Activated naive CD4-positive, alpha-beta T cell treated with anti-CD3 and anti-CD28 coated beads for 36 hours (primary cell): ENCODE results near the gene ZNF525. TPM values are rescaled to one million over a fixed set of nuclear protein-coding genes. Genes with fewer than 3 reads are reported as not detected.
"Not testable (repeated sequence)": the region's sequence is repeated elsewhere in the genome, so short reads cannot be mapped to it uniquely, and the experiment has no call there.

Source experiments
- CTCF ChIA-PET: fragments of 350-600 bp; sonication (Branson Sonifier 250); formaldehyde crosslinking; loops from one replicate; lab custom pipeline; 2021; ENCODE audit warnings: antibody characterized with exemption; lab: Charles Lee
- DNase-seq: peaks from one replicate; pipeline ENCODE4 v3.0.0-alpha.2; 2020
- H3K27ac Mint-ChIP-seq: one replicate; pipeline ENCODE4 v1.8.0; 2021; ENCODE audit warnings: mild to moderate bottlenecking, mixed read lengths
- H3K27me3 Mint-ChIP-seq: one replicate; pipeline ENCODE4 v1.8.0; 2021; ENCODE audit warnings: low read depth, mixed read lengths
- H3K36me3 Mint-ChIP-seq: one replicate; pipeline ENCODE4 v1.8.0; 2021; ENCODE audit warnings: low read depth, mixed read lengths
- H3K4me1 Mint-ChIP-seq: one replicate; pipeline ENCODE4 v1.8.0; 2021; ENCODE audit warnings: low read depth, mixed read lengths
- H3K4me3 Mint-ChIP-seq: one replicate; pipeline ENCODE4 v1.8.0; 2021; ENCODE audit warnings: mild to moderate bottlenecking, moderate library complexity, mixed read lengths
- H3K9me3 Mint-ChIP-seq: one replicate; pipeline ENCODE4 v1.8.0; 2021; ENCODE audit warnings: mixed read lengths
- intact Hi-C: fragments of 100-400 bp; cut with micrococcal nuclease; formaldehyde crosslinking; loops from one replicate; pipeline ENCODE4 v1.15.1; 2023
- total RNA-seq, 2 experiments: library from RNA; stranded (reverse); gene quantifications; one replicate each; pipeline ENCODE4 v1.2.3, GENCODE V29; 2021

The ZNF525 gene
- total RNA-seq, 2 experiments from 2014 or later, result 16.2 to 17.4 TPM

DNA sequence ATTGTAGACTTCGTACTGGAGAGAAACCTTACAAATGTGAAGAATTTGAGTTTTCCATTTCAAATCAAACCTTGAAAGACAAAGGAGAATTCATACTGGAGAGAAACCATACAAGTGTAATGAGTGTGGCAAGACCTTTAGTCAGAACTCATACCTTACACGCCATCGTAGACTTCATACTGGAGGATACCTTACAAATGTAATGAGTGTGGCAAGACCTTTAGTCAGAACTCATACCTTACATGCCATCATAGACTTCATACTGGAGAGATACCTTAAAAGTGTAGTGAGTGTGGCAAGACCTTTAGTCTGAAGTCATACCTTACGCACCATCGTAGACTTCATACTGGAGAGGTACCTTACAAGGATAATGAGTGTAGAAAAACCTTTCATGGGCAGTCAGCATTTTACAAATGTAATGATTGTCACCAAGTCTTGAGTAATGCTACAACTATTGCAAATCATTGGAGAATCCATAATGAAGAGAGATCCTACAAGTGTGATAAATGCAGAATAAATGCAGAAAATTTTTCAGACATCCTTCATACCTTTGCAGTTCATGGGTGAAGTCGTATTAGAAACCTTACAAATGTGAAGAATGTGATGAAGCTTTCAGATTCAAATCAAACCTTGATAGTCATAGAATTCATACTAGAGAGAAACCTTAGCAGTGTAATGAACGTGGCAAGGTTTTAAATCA is 44.1 kb downstream of the ZNF525 start:
- CTCF ChIA-PET, result no interaction called here
- no peak for DNase-seq
- no peaks in the 10 kb centered on the region for H3K27me3 Mint-ChIP-seq
- no peak overlapping the region for H3K27ac Mint-ChIP-seq
- no peaks in the 10 kb centered on the region for H3K4me1 Mint-ChIP-seq
- intact Hi-C loops, result no loop called here
- peaks cover 63% of the 10 kb centered on the region for H3K9me3 Mint-ChIP-seq
- no peak overlapping the region for H3K4me3 Mint-ChIP-seq
- peaks cover 79% of the 10 kb centered on the region for H3K36me3 Mint-ChIP-seq

GRCh38 chr19:53420520-53421315 is 55.2 kb downstream of the ZNF525 start:
- H3K4me1 Mint-ChIP-seq, DNase-seq, H3K4me3 Mint-ChIP-seq, H3K36me3 Mint-ChIP-seq, H3K27me3 Mint-ChIP-seq, H3K27ac Mint-ChIP-seq, CTCF ChIA-PET, intact Hi-C loops: not testable (repeated sequence)
- H3K9me3 Mint-ChIP-seq, result peaks cover 22% of the 10 kb centered on the region

- intact Hi-C loops, result no loop called here
- Mint-ChIP-seq H3K27ac (no peak overlapping the region), H3K4me1 (no peaks in the 10 kb centered on the region), H3K9me3 (peaks cover 11% of the 10 kb centered on the region), H3K36me3 (peaks cover 7% of the 10 kb centered on the region), H3K27me3 (peaks cover 2% of the 10 kb centered on the region), H3K4me3 (no peak overlapping the region)
- no peak for DNase-seq
- CTCF ChIA-PET, result no interaction called here
Measured at GRCh38 chr19:53422551-53422950, 57.0 kb downstream of the ZNF525 start.

GRCh38 chr19:53423074-53423473 is 57.6 kb downstream of the ZNF525 start:
- intact Hi-C loops, CTCF ChIA-PET, DNase-seq, H3K4me1 Mint-ChIP-seq, H3K27ac Mint-ChIP-seq, H3K9me3 Mint-ChIP-seq, H3K4me3 Mint-ChIP-seq, H3K27me3 Mint-ChIP-seq, H3K36me3 Mint-ChIP-seq: not testable (repeated sequence)

GRCh38 chr19:53423680-53424079 is 58.2 kb downstream of the ZNF525 start:
- DNase-seq, H3K27ac Mint-ChIP-seq, intact Hi-C loops, H3K4me3 Mint-ChIP-seq, H3K36me3 Mint-ChIP-seq, H3K9me3 Mint-ChIP-seq, H3K4me1 Mint-ChIP-seq, H3K27me3 Mint-ChIP-seq: not testable (repeated sequence)
- CTCF ChIA-PET, result interaction anchor here (0.7 kb wide), 1 partner anchor 132 kb away, joined by 3 read pairs; no protein-coding TSS in a partner anchor

GRCh38 chr19:53424968-53425597 is 59.6 kb downstream of the ZNF525 start:
- H3K36me3 Mint-ChIP-seq, result no peaks in the 10 kb centered on the region
- intact Hi-C loops, result loop anchor here (1.0 kb wide), 1 partner anchor 321 kb away; no protein-coding TSS in a partner anchor
- H3K4me3 Mint-ChIP-seq, result no peak overlapping the region
- H3K4me1 Mint-ChIP-seq, result no peaks in the 10 kb centered on the region
- H3K27me3 Mint-ChIP-seq, result peaks cover 2% of the 10 kb centered on the region
- H3K9me3 Mint-ChIP-seq, result peaks cover 2% of the 10 kb centered on the region
- peak; percentile 82 for DNase-seq
- CTCF ChIA-PET, result interaction anchor here (0.6 to 1.5 kb wide), 14 partner anchors 8 to 615 kb away, joined by 3 to 9 read pairs (median 4); no protein-coding TSS in a partner anchor
- H3K27ac Mint-ChIP-seq, result no peak overlapping the region

DNA sequence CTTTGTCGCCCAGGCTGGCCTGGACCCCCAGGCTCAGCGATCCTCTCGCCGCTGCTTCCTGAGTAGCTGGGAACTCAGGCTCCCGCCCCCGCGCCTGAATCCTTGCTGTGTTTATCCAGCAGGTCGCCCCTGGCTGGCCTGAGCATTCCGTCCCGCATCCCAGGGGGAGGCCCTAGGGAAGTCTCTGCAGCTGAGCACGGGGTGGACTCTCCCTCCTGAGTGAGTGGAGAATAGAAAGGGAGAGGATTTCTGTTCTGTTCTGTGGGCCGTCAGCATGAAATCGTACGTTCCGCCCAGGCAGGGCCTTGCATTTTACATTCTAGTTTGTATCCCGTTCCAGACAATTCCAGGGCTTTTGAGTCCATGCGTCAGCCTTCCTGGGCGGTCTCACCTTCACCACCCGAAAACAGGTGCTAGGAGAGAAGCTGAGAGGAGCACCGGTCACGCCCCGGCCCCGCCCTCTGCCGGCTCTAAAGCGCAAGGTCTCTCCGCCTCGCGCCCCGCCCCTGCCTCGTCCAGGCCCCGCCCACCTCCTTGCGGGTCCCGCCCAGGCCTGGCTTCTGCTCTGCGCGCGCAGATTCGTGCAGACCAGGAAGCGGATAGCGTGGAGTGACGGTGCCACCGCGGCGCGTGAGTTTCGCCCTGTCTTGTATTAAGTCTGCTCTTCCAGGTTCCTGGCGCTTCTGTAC is 66.0 kb downstream of the ZNF525 start, which contains the start of gene ZNF761:
ZNF761 (plus strand) TSS at position 586 of the 689 bp plus-strand sequence. CDS start 15,285 bp downstream, outside the sequence.
- CTCF ChIA-PET, result no interaction called here
- intact Hi-C loops, result loop anchor here (1.0 to 2.0 kb wide), 5 partner anchors 36 to 436 kb away; partner anchors contain the start of genes MYADM, ZNF525 and ZNF813
- peaks cover 21% of the 10 kb centered on the region for H3K4me1 Mint-ChIP-seq
- peaks cover 13% of the 10 kb centered on the region for H3K9me3 Mint-ChIP-seq
- H3K4me3 Mint-ChIP-seq, result peak within 1 kb of the TSS; percentile 83
- peak within 1 kb of the TSS; percentile 88 for H3K27ac Mint-ChIP-seq
- peak; percentile 97 for DNase-seq
- H3K27me3 Mint-ChIP-seq, result no peaks in the 10 kb centered on the region
- peaks cover 39% of the 10 kb centered on the region for H3K36me3 Mint-ChIP-seq

DNA sequence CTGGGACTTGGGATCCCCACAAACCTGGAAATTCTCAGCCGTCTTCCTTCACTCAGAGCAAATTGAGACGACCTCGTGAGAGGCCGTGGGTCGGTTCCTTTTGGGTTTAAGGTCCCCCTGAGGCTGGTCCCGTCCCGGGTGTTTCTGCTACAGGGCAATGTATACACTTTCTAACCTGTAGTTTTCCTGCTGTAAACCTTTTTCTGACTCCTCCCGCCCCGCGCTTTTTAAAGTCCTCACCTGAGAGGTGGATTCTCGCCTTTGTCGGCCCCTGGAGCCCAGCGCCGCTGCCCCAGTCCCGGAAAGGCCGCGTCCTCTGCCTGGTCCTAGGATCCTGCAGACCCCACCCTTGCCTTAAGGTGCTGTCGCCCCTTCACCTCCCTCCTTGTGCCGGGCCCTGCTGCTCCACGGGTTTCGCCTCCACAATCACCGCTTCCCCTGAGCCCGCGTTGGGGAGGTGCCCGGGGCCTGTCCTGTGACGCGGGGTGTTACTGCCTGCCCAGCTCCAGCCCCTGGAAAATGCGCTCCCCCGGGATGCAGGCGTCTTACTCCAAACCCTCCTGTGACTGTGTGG is 66.7 kb downstream of the ZNF525 start:
- DNase-seq, result peak; percentile 37
- Mint-ChIP-seq H3K27ac (peak overlapping the region; percentile 88), H3K4me1 (peaks cover 21% of the 10 kb centered on the region), H3K27me3 (no peaks in the 10 kb centered on the region), H3K4me3 (peak overlapping the region; percentile 83), H3K9me3 (peaks cover 13% of the 10 kb centered on the region), H3K36me3 (peaks cover 46% of the 10 kb centered on the region)
- intact Hi-C loops, result no loop called here
- CTCF ChIA-PET, result no interaction called here

Other genes with a start within 250 kb of the ZNF525 start
- gene ZNF415, start 232.8 kb upstream of the ZNF525 start, total RNA-seq, result 1 to 10 TPM in 1 of 2 experiments, under 1 TPM in 1; 0.74 to 1.0 TPM
- 1 to 10 TPM; 3.7 TPM for gene ZNF347, start 206.7 kb upstream of the ZNF525 start, total RNA-seq
- 1 to 10 TPM; 4.3 to 5.5 TPM for gene ZNF665, start 172.3 kb upstream of the ZNF525 start, total RNA-seq
- gene ZNF677, start 110.8 kb upstream of the ZNF525 start, total RNA-seq, result 1 to 10 TPM; 4.0 to 5.4 TPM
- gene VN1R2, start 107.4 kb upstream of the ZNF525 start, total RNA-seq, result not detected
- gene VN1R4, start 98.0 kb upstream of the ZNF525 start, total RNA-seq, result not detected
- 1 to 10 TPM; 4.3 to 4.5 TPM for gene ZNF845, start 32.0 kb upstream of the ZNF525 start, total RNA-seq
- 1 to 10 TPM; 7.9 to 8.0 TPM for gene ZNF765, start 29.4 kb downstream of the ZNF525 start, total RNA-seq
- 10 to 100 TPM in 1 of 2 experiments, 1 to 10 TPM in 1; 8.7 to 10.0 TPM for gene ZNF761, start 66.3 kb downstream of the ZNF525 start, total RNA-seq
- gene ZNF813, start 102.0 kb downstream of the ZNF525 start, total RNA-seq, result 1 to 10 TPM; 4.5 to 5.6 TPM
- 10 to 100 TPM; 35.5 to 36.9 TPM for gene ZNF331, start 172.4 kb downstream of the ZNF525 start, total RNA-seq